ENCODE results near the gene SDC3.

SDC3 gene

DNA sequence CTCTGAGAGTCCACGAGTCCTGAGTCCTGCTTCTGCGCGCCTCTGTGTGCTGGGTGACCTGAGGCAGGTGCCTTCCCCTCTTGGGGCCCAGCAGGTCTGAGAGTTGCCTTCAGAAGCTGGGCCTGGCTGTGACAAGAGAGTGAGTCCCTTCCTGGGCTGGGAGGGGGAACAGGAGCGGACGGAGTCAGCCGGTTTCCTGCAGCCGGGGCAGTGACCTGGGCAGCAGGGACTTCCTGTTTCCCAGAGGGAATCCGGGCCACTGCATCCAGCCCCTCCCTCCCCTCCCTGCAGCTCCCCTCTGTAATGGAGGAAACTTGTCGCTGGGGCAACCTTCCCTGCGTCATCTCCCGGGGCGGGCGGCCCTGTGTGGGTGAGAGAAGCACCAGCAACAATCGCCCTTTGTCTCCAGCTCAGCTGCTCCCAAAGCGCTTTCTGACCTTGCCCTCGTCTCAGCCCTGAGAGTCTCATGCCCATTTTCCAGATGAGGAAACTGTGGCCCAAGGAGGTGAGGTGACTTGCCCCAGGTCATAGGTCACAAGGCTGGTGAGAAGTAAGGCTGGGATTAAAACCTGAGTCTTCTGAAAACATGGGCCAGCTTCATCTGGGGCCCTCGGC, 61.1 kb downstream of the SDC3 start:
- peak; percentile 89 to 91 for DNase-seq

DNA sequence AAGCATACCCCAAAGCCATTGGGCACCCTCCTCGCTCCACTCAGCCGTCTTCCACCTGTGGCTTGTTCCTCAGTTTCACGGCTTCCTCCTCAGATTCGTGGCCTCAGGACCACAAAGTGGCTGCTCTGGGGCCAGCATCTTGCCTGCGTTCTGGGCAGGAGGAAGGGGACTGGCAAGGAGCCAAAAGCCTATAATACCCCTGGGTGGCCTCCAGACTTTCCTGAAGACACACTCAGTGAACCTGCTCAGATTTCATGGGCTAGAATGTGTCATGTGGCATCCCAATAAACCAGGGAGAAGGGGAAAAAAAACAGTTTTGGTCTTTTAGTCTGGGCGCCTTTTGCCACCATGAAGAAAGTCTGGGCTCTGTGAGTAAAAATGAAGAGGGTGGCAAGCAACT, 62.0 kb downstream of the SDC3 start:
- DNase-seq, result no peak

GRCh38 chr1:30845904-30846290, 62.7 kb downstream of the SDC3 start:
- DNase-seq, result no peak

DNA sequence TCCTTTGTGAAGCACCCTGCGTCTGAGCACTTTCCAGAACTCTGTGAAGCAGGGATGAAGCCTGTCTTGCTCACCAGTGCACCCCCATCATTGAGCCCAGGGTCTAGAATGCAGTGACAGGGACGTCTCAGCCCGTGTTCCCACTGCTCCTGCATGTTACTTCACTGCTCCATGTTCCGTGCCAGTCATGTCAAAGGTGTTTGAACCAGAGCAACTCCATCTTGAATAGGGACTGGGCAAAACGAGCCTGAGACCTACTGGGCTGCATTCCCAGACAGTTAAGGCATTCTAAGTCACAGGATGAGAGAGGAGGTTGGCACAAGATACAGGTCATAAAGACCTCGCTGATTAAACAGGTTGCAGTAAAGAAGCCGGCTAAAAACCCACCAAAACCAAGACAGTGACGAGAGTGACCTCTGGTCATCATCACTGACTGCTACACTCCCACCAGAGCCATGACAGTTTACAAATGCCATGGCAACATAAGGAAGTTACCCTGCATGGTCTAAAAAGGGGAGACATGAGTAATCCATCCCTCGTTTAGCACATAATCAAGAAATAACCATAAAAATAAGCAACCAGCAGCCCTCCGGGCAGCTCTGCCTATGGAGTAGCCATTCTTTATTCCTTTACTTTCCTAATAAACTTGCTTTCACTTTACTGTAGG, 63.2 kb downstream of the SDC3 start:
- peak in 1 of 2 donors; percentile 17 for DNase-seq

GRCh38 chr1:30844631-30845030, 63.9 kb downstream of the SDC3 start:
- no peak for DNase-seq

DNA sequence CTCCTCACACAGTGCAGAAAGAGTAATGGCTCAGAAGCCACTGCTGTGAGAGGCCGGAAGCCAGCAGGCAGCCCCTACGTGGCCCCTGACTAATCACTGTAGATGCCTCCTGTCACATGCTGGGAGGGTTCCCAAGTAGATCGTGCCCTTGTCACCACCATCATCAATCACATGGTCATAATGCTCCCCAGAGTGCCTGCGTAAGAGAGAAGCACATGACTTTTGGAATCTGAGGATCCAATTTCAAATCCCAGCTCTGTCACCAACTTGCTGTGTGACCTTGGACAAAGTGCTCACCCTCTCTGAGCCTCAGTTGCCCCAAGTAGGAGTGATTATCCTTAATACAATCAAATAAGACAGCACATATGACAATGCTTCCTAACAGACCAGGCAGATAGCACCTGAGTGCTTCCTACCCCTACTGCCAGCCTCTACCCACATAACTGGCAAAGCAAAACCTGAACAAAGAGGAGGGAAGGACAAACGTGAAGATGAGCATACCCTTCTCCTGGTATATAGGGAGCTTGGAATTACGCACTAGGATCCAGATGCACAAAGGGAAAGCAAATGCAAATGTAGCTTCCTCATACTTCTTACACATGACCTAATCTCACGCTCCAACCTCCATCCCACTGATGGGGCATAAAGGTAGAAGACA, 65.7 kb downstream of the SDC3 start:
- DNase-seq, result peak in 1 of 2 donors; percentile 14

- peak; percentile 68 to 72 for DNase-seq
Observed at GRCh38 chr1:30840904-30841598, 67.5 kb downstream of the SDC3 start.

DNA sequence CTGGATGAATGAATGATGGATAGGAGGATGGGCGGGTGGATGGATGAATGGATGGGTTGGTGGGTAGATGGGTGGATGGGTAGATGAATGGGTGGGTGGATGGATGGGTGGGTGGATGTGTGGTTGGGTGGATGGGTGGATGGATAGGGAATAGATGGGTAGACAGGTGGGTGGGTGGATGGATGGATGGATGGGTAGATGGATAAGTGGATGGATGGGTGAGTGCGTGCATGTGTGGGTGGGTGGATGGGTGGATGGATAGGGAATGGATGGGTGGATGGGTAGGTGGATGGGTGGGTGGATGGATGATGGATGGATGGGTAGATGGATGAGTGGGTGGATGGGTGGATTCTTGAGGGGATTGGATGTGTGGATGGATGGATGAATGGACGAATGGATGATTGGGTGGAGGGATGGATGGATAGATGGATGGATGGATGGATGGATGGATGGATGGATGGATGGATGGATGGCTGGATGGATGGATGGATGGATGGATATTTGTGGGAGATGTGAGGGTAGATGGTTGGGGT, 68.7 kb downstream of the SDC3 start:
- no peak for DNase-seq

DNA sequence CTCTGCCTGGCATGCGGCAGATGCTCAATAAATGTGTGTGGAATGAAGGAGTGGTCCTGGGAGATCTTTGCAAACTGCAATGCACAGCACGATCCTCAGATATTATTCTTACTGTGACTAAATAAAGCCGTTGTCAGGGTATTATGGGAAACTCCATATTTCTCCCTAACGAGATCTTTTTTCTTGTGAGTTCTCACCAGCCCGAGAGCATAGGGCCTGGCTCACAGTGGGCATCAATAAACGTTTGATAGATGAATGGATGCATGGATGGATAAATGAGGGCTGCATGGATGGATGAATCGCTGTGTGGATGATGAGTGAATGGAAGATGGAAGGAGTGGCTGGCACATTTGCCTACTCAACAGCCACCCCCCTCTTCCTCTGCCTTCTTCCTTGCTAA, 69.6 kb downstream of the SDC3 start:
- no peak for DNase-seq

GRCh38 chr1:30837653-30838052, 70.9 kb downstream of the SDC3 start:
- DNase-seq, result no peak

DNA sequence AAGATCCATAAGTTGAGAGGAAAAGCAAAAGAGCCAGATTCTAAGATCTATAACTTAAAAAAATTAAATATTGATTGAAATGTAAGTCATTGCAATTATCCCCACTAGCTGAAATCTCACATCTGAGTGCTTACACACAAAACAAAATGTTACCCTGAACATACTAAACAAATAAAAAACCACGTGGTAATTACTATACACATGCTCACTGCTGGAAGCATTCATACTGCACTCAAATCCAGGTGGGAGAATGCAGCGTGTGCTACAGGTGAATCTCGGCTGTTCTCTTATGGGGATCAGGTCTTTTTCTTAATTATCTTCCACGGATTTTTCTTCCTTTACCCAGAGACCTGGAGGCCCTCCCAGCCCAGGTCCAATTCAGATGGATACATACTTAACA, 74.3 kb downstream of the SDC3 start:
- DNase-seq, result no peak

GRCh38 chr1:30830537-30830936, 78.0 kb downstream of the SDC3 start:
- DNase-seq, result peak; percentile 83 to 84

DNA sequence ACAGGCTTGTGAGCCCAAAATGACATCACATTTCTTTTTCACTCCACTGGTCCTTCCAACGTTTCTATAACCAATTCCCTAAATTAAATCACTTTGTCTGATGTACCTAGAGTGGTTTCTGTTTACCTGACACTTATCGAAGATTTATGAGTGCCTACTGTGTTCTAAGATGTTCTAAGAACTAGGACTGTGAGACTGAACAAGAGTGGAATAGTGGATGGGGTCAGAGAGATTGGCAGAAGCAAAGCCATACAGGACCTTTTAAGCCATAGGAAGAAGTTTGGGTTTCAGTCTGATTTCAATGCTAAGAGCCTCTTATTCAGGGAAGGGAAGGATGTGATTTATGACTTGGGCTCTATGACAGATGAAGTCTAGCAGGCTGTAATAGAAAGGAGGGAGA, 78.7 kb downstream of the SDC3 start:
- no peak for DNase-seq

GRCh38 chr1:30824736-30825429, 83.7 kb downstream of the SDC3 start:
- no peak for DNase-seq

DNA sequence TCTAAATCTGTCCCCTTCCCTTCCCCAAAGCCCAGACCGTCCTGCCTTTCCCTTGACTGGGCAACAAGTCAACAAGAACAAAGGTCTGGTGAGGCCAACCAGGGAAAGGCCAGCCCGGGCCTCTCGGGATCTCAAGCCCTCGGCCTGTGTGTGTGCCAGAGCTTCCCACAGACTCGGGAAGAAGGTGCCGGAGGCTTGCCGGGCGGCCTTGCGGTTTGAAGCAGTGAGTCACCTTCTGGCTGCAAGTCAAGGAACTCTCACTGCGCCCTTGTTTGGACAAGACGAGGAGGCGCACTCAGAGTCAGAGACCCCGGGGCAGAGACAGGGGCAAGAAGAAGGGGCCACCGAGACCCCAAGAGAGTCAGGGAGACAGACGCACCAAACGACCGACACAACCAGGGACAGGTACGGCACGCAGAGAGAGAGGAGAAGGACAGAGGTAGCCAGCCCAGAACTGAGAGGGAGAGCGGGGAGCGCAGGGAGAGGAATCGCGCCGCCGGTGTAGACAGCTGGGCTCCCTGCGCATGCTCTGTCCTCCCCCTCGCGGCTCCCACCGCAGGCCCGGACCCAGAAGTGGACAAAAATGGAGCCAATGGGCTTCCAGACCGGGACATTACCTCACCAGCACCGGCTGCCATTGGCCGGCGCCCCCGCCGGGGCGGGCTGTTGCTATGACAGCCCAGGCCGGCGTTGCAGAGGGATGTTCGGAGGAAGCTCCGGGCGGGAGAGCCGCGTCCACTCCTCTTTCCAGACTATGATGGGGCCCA, 84.4 kb downstream of the SDC3 start:
- DNase-seq, result peak; percentile 82 to 88

- DNase-seq, result no peak
Observed at GRCh38 chr1:30823627-30823968, 85.0 kb downstream of the SDC3 start.

GRCh38 chr1:30822966-30823581, 85.5 kb downstream of the SDC3 start:
- peak in 1 of 2 donors; percentile 18 for DNase-seq

GRCh38 chr1:30822006-30822405, 86.6 kb downstream of the SDC3 start:
- no peak for DNase-seq

DNA sequence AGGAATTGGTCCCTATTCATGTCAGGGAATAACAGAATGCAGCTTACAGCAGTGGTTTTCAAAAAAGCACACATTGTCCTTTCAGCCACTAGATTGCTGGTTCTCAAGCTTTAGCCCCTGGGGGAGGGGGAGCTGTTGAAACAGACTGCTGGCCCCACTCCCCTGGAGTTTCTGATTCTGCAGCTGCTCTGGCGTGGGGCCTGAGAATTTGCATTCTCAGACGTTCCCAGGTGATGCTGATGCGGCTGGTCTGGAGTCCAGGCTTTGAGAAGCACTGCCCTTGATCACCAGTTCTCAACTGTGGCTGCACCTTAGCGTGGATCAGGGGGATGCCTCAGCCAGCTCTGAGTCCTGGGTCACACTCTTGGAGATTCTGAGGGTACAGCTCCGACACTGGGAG, 88.3 kb downstream of the SDC3 start:
- DNase-seq, result no peak

Data from inflammatory macrophage treated with lipopolysaccharide for 1 hour (primary cell).